ENCODE measurements around the gene ISM1.

DNA sequence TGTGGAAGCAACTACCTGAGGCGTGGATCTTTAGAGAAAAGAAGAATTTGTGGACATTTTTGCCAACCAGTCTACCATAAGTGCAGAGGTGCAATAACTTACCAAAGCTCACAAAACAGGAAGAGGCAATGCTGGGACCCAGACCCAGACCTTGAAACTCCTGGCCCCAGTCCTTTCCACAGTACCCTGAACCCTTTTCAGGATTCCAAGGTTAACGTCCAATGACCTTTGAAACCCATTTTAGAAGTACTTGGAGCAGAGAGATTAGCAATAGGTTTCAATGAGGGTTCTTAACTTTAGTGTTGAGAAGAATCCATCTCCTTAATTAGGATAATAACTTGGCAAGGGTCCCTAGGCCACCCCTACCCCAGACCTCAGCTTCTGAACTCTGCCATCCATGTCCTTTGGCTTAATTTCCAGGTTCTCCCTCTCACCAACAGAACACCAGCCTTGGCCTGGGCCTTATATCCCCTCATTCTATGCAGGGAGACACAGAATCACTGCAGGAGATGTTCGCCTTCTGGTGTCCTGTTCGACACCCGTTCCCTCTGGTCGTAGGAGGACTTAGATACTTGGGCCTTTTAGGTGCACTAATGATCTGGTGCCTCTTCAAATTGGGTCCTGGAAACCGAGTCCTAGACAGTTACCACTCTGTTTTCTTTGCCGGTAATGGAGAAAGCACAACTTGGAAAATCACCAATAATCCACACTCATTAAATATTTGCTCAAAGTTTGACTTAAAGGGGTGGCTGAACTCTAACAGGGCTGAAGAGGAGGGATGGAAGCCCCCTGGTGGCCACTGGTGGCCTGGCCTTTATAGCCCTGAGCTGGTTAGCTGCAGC, 40.6 kb downstream of the ISM1 start:
- TF ChIP-seq CTCF (IDR thresholded peaks at IDR 0.05) (no peak), POLR2A (IDR thresholded peaks at IDR 0.05) (no peak)
